WERI-Rb-1 (cell line): ENCODE measurements around the gene RGS3.
"Not testable (repeated sequence)": the region's sequence is repeated elsewhere in the genome, so short reads cannot be mapped to it uniquely, and the experiment has no call there.

Experiments used
- DNase-seq: peaks from one replicate; pipeline ENCODE4 v3.0.0-alpha.2; 2020
- H3K27ac ChIP-seq: fragments of 250-450 bp; sonication (Bioruptor Pico); 2 replicates; pipeline ENCODE4 v1.5.1; 2020; ENCODE audit warnings: mild to moderate bottlenecking, moderate library complexity
- H3K27me3 ChIP-seq: fragments of 250-450 bp; sonication (Bioruptor Pico); 2 replicates; pipeline ENCODE4 v1.5.1; 2021; ENCODE audit warnings: mild to moderate bottlenecking, low read depth, moderate library complexity; ENCODE audit not compliant: insufficient read depth, severe bottlenecking
- H3K36me3 ChIP-seq: fragments of 250-450 bp; sonication (Bioruptor Pico); 2 replicates; pipeline ENCODE4 v1.5.1; 2020; ENCODE audit warnings: mild to moderate bottlenecking, moderate library complexity
- H3K4me3 ChIP-seq: 2 replicates; pipeline ENCODE4 v1.5.1; 2011; ENCODE audit warnings: low read depth, mild to moderate bottlenecking, control low read depth, low read length
- H3K9me3 ChIP-seq: fragments of 250-450 bp; sonication (Bioruptor Pico); 2 replicates; pipeline ENCODE4 v1.5.1; 2021; ENCODE audit warnings: mild to moderate bottlenecking, moderate library complexity; ENCODE audit not compliant: severe bottlenecking
- TF ChIP-seq, protein P1 (sequence below): IDR thresholded peaks from 2 replicates; pipeline ENCODE4 v1.5.1; 2011; ENCODE audit warnings: low read depth, mild to moderate bottlenecking, control low read depth, inconsistent platforms, low read length

The RGS3 gene

DNA sequence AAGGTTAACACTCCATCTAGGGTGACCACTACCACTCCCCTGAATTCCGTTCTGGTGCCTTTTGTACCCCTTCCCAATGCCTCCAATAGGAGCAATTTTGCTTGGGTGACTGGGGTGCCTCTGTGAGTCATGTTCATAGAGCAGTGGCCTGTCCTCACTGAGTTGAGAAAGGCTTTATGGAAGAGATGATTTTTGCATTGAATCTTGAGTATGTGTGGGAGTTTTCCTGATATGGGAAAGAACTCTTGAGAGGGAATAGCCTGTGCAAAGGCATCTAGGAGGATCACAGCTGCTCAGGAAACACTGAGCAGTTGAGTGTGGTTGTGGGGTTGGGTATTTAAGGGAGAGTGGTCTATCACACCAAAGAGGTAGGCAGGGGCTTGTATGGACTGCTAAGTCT is 36.8 kb upstream of the RGS3 start:
- Histone ChIP-seq H3K36me3 (no peaks in the 10 kb centered on the region), H3K27me3 (no peaks in the 10 kb centered on the region), H3K9me3 (no peaks in the 10 kb centered on the region), H3K27ac (no peak overlapping the region), H3K4me3 (no peak overlapping the region)
- no peak for DNase-seq
- TF ChIP-seq, protein P1, sequence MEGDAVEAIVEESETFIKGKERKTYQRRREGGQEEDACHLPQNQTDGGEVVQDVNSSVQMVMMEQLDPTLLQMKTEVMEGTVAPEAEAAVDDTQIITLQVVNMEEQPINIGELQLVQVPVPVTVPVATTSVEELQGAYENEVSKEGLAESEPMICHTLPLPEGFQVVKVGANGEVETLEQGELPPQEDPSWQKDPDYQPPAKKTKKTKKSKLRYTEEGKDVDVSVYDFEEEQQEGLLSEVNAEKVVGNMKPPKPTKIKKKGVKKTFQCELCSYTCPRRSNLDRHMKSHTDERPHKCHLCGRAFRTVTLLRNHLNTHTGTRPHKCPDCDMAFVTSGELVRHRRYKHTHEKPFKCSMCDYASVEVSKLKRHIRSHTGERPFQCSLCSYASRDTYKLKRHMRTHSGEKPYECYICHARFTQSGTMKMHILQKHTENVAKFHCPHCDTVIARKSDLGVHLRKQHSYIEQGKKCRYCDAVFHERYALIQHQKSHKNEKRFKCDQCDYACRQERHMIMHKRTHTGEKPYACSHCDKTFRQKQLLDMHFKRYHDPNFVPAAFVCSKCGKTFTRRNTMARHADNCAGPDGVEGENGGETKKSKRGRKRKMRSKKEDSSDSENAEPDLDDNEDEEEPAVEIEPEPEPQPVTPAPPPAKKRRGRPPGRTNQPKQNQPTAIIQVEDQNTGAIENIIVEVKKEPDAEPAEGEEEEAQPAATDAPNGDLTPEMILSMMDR, result no peak

DNA sequence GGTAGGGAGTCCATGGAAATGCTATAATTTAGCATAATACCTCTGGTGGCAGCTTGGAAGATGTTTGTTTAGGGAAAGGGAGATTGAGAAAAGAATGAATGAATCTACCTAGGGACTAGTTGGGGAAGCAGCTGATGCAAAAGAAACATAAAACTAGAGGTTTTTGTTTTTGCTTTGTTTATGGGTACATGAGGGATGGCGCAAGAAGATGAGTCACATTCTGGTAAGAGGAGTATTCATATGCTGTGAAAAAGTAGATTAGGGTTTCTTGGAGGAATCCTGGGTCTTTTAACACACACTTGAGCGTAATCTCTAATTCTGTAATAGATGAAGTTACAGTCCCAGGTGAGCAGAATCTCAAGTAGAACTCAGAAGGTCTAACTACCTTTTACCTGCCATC is 35.9 kb upstream of the RGS3 start:
- H3K36me3 ChIP-seq, result no peaks in the 10 kb centered on the region
- TF ChIP-seq, protein P1, result no peak
- H3K27me3 ChIP-seq, result no peaks in the 10 kb centered on the region
- H3K9me3 ChIP-seq, result no peaks in the 10 kb centered on the region
- DNase-seq, result no peak
- no peak overlapping the region for H3K27ac ChIP-seq
- no peak overlapping the region for H3K4me3 ChIP-seq

DNA sequence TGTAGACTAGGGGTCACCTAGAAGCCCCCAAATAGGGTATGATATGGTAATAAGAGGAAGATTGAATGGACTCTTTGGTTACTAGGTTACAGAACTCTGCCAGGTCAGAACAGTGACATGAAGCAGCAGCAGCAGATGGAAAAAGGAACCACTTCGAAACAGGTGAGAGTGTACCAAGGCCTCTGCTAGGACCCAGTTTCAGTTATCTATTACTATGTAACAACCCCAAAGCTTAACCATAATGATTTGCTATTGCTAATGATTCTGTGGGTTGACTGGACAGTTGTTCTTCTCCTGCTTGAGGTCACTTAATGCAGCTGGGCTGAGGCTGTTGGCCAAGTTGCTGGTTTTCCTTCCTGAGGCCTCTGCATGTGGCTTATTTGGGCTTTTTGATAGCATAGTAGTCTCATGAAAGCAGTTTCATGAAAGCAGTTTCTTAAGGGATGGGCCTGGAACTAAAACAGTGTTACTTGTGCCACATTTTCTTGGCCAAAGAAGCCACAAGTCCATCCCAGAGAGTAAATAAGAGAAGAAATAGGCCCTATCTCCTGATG is 35.4 kb upstream of the RGS3 start:
- DNase-seq, result no peak
- H3K36me3 ChIP-seq, result no peaks in the 10 kb centered on the region
- TF ChIP-seq, protein P1, result no peak
- H3K27me3 ChIP-seq, result no peaks in the 10 kb centered on the region
- no peak overlapping the region for H3K4me3 ChIP-seq
- H3K27ac ChIP-seq, result no peak overlapping the region
- H3K9me3 ChIP-seq, result no peaks in the 10 kb centered on the region

DNA sequence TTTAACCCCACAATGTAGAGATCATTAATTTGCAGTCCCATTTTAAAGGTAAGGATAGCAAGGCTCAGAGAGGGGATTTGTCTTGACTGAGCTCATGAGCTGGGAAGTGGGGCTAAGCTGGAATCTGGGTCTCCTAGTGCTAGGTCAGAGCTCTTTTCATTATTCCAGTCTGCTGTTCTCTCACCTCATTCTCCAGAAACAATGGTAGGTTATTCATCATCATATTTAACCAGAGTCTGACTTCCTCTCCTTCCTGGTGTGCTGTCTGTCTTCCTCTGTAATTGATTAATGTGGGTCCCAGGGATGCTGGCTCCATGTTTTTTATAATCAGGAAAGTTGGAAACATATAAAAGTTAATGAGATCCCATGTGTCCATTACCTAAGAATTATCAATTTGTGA is 32.3 kb upstream of the RGS3 start:
- no peak overlapping the region for H3K4me3 ChIP-seq
- TF ChIP-seq, protein P1, result no peak
- no peaks in the 10 kb centered on the region for H3K36me3 ChIP-seq

DNA sequence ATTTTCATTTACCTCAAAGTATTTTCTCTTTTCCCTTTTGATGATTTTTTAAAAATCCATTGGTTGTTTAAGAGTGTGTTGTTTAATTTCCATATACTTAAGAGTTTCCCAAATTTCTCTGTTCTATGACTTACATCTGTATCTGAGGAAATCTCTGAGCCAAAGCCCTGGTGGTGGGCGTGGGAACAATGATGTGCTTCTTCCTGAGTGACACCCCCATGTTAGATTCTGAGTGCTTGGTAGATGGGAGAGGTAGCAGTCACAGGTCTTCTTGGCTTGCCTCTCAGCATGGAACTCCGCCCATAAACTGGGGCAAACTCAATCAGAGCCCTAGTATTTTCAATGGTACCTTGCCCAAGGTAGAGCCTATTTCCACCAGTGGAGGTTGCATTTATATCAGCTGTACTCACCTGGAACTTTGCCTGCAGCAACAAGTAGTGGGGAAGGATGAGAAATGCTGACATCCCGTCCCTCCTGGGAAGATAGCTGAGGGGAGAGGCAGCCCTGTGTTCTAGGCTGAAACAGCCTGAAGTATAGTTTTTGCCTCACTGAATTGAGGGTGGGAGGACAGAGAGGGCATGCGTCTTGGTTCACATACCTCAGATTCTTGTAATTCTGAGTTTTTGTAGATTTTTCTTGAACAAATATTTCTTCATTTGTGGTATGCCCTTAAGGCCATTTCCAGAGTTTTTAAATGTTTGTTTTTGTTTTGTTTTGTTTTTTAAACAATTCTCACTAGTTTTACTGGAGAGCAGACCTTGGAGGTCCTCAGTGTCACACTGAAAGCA is 26.6 kb upstream of the RGS3 start:
- Histone ChIP-seq H3K27ac (no peak overlapping the region), H3K36me3 (no peaks in the 10 kb centered on the region), H3K27me3 (no peaks in the 10 kb centered on the region), H3K9me3 (peaks cover 16% of the 10 kb centered on the region), H3K4me3 (no peak overlapping the region)
- no peak for DNase-seq
- TF ChIP-seq, protein P1, result no peak

More for the DNA sequence above, 32.3 kb upstream of the RGS3 start:
- H3K9me3 ChIP-seq, result no peaks in the 10 kb centered on the region
- no peak for DNase-seq
- H3K27me3 ChIP-seq, result no peaks in the 10 kb centered on the region
- no peak overlapping the region for H3K27ac ChIP-seq

DNA sequence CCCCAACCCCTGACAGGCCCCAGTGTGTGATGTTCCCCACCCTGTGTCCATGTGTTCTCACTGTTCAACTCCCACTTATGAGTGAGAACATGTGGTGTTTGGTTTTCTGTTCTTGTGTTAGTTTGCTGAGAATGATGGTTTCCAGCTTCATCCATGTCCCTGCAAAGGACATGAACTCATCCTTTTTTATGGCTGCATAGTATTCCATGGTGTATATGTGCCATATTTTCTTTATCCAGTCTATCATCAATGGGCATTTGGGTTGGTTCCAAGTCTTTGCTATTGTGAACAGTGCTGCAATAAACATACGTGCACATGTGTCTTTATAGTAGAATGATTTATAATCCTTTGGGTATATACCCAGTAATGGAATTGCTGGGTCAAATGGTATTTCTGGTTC is 25.8 kb upstream of the RGS3 start:
- DNase-seq, H3K27ac ChIP-seq, H3K27me3 ChIP-seq, H3K4me3 ChIP-seq, H3K36me3 ChIP-seq: not testable (repeated sequence)
- peaks cover 16% of the 10 kb centered on the region for H3K9me3 ChIP-seq
